HG03575 (cell line): ENCODE measurements around the gene SAE1.

ENCODE experiments used
- ATAC-seq: cut with Tn5 transposase; IDR thresholded peaks from one replicate; pipeline ENCODE4 v1.9.1; 2021; ENCODE audit not compliant: unreplicated experiment, insufficient number of reproducible peaks, low FRiP score; ENCODE audit errors: extremely low read depth

The SAE1 gene

DNA sequence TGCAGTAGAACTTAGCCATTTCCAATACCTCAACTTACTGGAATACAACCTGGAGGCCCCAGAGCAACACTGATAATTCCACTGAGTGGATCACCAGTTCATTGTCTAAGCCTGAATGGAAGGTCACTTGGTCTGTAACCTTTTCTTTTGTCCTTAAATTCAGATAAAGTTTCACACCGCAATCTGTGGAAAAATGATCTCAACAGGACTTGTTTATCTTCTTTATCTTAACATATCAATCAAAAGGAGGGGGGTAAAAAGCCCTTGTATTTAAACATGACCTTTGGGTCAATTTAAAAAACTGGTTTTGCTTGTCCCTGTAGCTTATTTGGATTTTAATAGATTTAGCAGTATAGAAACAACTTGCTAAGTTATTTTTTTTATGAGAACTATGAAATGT is 21.6 kb downstream of the SAE1 start:
- ATAC-seq: no peak

DNA sequence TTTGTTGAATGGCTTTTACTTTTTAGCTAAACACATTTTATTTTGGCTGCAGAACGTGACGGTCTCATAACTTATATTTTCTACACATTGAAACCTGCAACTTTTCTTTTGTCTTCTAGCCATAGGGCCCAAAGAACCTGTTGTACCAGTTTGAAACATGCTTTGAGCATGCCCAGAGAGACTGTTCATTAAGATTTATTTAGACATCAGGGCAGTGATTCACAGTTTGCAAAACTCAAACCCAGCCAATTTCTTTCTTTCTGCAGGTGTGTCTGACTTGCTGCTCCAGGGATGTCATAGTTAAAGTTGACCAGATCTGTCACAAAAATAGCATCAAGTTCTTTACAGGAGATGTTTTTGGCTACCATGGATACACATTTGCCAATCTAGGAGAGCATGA is 22.0 kb downstream of the SAE1 start:
- ATAC-seq: no peak

GRCh38 chr19:47153266-47153665 is 22.6 kb downstream of the SAE1 start:
- ATAC-seq: no peak

GRCh38 chr19:47155148-47155547 is 24.5 kb downstream of the SAE1 start:
- ATAC-seq: no peak

GRCh38 chr19:47156861-47157430 is 26.3 kb downstream of the SAE1 start:
- ATAC-seq: no peak

- ATAC-seq: no peak
Measured at GRCh38 chr19:47157431-47158321, 27.0 kb downstream of the SAE1 start.

DNA sequence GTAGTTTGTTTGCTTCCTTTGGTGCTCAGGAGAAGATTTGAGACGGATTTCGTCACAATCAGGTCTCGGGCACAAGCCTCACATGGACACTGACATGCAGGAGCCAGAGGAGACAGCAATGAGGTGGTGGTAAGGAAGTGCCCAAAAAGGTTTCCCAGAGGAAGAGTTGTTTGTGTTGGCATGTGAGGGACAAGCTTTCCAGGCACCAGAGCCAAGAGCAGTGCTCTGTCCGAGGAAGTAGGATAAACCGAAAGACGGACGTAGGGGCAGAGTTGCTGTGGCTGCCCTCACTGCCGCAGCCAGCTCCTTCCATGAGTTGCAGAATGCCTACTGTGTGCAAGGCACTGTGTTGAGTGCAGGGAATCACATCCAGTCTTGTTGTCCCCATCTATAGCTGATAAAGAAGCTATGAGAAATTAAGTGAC is 27.7 kb downstream of the SAE1 start:
- no peak for ATAC-seq

- no peak for ATAC-seq
Measured at GRCh38 chr19:47158879-47159503, 28.4 kb downstream of the SAE1 start.

DNA sequence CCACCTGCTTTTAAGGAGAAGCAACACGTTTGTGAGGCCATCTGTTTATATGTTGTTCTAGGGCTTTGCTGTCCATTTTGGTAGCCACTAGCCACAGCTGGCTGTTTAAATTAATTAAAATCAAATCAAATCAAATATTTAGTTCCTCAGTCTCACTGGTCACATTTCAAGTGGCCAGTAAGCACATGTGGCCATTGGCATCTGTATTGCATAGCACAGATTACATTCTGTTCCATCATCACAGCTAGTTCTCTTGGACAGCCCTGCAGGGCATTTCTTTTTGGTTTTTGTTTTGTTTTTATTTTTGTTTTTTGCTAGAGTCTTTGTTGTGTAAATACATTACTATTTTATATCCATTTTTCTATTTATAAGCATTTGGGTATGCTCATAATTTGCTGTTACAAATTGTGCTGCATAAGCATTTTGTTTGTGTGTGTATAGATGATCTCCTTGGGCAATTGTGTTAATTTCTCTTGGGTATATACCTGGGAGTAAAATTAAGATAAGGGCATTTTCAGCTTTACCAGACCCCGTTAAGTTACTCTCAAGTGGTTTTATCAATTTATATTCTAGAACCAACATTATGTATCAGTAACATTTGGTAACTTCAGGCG is 31.3 kb downstream of the SAE1 start:
- no peak for ATAC-seq

- no peak for ATAC-seq
Measured at GRCh38 chr19:47168065-47168464, 37.4 kb downstream of the SAE1 start.

DNA sequence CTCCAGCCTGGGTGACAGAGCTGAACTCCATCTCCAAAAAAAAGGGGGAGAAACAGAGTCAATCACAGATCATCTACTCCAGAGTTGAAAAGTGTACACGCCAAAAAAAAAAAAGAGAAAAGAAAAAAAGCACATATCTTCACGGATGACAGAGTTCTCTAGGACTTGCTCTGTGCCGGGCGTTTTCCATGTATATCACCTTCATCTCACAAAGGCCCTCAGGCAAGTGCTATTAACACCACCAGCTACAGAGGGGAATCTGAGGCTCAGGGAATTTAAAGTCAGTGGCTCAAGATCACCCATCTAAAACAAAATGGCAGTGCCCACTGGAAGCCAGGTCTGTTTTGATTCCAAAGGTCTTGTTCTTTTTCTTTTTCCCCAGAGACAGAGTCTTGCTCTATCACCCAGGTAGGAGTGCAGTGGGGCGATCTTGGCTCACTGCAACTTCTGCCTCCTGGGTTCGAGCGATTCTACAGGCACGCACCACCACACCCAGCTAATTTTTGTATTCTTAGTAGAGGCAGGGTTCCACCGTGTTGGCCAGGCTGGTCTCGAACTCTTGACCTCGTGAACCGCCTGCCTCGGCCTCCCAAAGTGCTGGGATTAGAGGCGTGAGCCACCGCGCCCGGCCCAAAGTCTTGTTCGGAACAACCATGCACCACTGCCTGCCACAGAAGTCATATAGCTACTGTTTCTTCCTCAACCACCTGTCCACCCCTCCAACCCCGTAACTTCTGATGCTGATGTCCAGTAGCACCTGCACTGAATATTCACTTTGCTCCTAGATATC is 42.2 kb downstream of the SAE1 start:
- no peak for ATAC-seq

GRCh38 chr19:47176071-47176626 is 45.5 kb downstream of the SAE1 start:
- ATAC-seq: no peak

DNA sequence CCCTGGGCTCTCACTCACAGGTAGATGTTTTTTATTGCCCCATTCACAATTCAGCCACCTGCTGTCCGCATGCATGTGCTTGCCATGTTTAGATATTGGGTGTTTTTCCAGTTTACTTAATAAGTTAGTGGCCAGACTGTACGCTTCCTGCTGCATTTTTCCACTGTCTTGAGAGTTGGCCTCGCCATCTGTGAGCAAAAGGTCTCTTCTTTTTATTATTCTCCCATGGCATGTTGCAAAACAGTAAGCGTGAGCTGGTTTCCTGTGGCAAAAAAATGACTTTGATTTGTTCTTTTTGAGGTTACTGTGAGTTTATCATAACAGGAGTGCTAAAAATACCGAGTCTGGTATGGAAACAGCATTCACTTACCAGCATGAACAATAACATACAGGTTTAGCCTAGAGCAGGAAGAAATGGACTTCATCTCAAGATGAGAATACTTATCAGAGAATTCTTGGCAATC is 46.0 kb downstream of the SAE1 start:
- no peak for ATAC-seq

- no peak for ATAC-seq
Measured at GRCh38 chr19:47179653-47180310, 49.1 kb downstream of the SAE1 start.

- no peak for ATAC-seq
Measured at GRCh38 chr19:47183601-47184000, 53.0 kb downstream of the SAE1 start.

- ATAC-seq: peak; percentile 59
Measured at GRCh38 chr19:47186446-47187334, 56.1 kb downstream of the SAE1 start.

GRCh38 chr19:47187335-47187655 is 56.7 kb downstream of the SAE1 start:
- ATAC-seq: no peak
